GM12878 (cell line): ENCODE results near the gene YRDC. TPM values are rescaled to one million over a fixed set of nuclear protein-coding genes. Genes with fewer than 3 reads are reported as not detected.

Source experiments
- ATAC-seq: fragments of 200-7000 bp; cut with Tn5 transposase; 3 replicates; pipeline ENCODE4 v1.9.1; 2020; ENCODE audit warnings: mild to moderate bottlenecking, moderate library complexity
- BruUV-seq: library from RNA; stranded (reverse); fragments of 400-500 nt; replicated peaks from 2 replicates; lab custom pipeline; 2021; lab: Mats Ljungman, UMichigan
- CTCF ChIA-PET: fragments of 300-600 bp; sonication (Branson Sonifier 250); formaldehyde crosslinking; extraction: SDS; loops from one replicate; lab custom pipeline; 2021; ENCODE audit warnings: inconsistent platforms; lab: Yijun Ruan, JAX
- POLR2A ChIA-PET: fragments of 350-600 bp; formaldehyde crosslinking; extraction: SDS; loops from one replicate; lab custom pipeline; 2021; ENCODE audit warnings: inconsistent platforms; lab: Charles Lee
- RAD21 ChIA-PET: fragments of 300-600 bp; sonication (Branson Sonifier 250); formaldehyde crosslinking; loops from one replicate; lab custom pipeline; 2023; ENCODE audit warnings: antibody characterized with exemption; ENCODE audit not compliant: unreplicated experiment; lab: Charles Lee
- SMC1A ChIA-PET: fragments of 300-600 bp; sonication (Branson Sonifier 250); formaldehyde crosslinking; loops from one replicate; lab custom pipeline; 2023; ENCODE audit not compliant: unreplicated experiment, uncharacterized antibody; lab: Charles Lee
- DNase-seq: peaks from one replicate; pipeline ENCODE4 v3.0.0-alpha.2; 2011; ENCODE audit warnings: low read depth, low spot score
- FAIRE-seq: peaks from 3 replicates; lab custom pipeline; 2011; peaks lifted over from hg19 to GRCh38; lab: Jason Lieb, UNC
- H2AFZ ChIP-seq: 2 replicates; pipeline ENCODE4 v1.6.0; 2011; ENCODE audit warnings: low read depth, low read length, control low read depth; ENCODE audit not compliant: control insufficient read depth
- H3K27ac ChIP-seq: 2 replicates; pipeline ENCODE4 v1.5.1; 2011; ENCODE audit warnings: control low read depth; ENCODE audit not compliant: control insufficient read depth, insufficient read depth
- H3K27me3 ChIP-seq, 2 experiments: replicated peaks in 1 of 2; 2 replicates each; pipeline versions ENCODE4 v1.6.0 to v1.6.1; 2011; ENCODE audit warnings: low read length in 1 of 2; ENCODE audit not compliant: control insufficient read depth in 2 of 2, insufficient read depth in 2 of 2
- H3K36me3 ChIP-seq, 2 experiments: 2 replicates each; pipeline ENCODE4 v1.5.1; 2011; ENCODE audit warnings: low read length in 1 of 2; ENCODE audit not compliant: control insufficient read depth in 2 of 2, insufficient read depth in 2 of 2
- H3K4me1 ChIP-seq: 2 replicates; pipeline ENCODE4 v1.6.1; 2011; ENCODE audit warnings: mild to moderate bottlenecking, low read length, moderate library complexity, mixed read lengths; ENCODE audit not compliant: control insufficient read depth, insufficient read depth
- H3K4me2 ChIP-seq: 2 replicates; pipeline ENCODE4 v1.6.0; 2011; ENCODE audit warnings: control low read depth; ENCODE audit not compliant: control insufficient read depth, insufficient read depth
- H3K4me3 ChIP-seq: fragments of 200-600 bp; sonication (generic); 2 replicates; pipeline ENCODE4 v1.5.1; 2016
- H3K79me2 ChIP-seq: 2 replicates; pipeline ENCODE4 v1.6.0; 2011; ENCODE audit warnings: low read length; ENCODE audit not compliant: control insufficient read depth, insufficient read depth
- H3K9ac ChIP-seq: 2 replicates; pipeline ENCODE4 v1.8.0; 2011; ENCODE audit warnings: low read length, control low read depth, mixed read lengths; ENCODE audit not compliant: control insufficient read depth, insufficient read depth
- H3K9me3 ChIP-seq: replicated peaks from 3 replicates; pipeline ENCODE4 v1.5.1; 2011; ENCODE audit warnings: mild to moderate bottlenecking, low read length; ENCODE audit not compliant: control insufficient read depth, insufficient read depth
- H4K20me1 ChIP-seq: 2 replicates; pipeline ENCODE4 v1.6.0; 2011; ENCODE audit not compliant: control insufficient read depth, insufficient read depth
- CHD4 ChIP-seq: fragments of 200-600 bp; sonication (generic); IDR thresholded peaks from 2 replicates; pipeline ENCODE4 v1.6.1; 2016; ENCODE audit warnings: mild to moderate bottlenecking
- EED ChIP-seq: sonication (generic); IDR thresholded peaks from 2 replicates; pipeline ENCODE4 v1.6.1; 2016; ENCODE audit warnings: antibody characterized with exemption, low read depth
- GABPA ChIP-seq: IDR thresholded peaks from 2 replicates; pipeline ENCODE4 v1.6.1; 2014; ENCODE audit warnings: antibody characterized with exemption, low read depth, mild to moderate bottlenecking, inconsistent platforms
- MLLT1 ChIP-seq: fragments of 450-650 bp; IDR thresholded peaks from 2 replicates; pipeline ENCODE4 v1.6.1; 2016; ENCODE audit warnings: mild to moderate bottlenecking
- MYC ChIP-seq: IDR thresholded peaks from 2 replicates; pipeline ENCODE4 v1.6.1; 2011; ENCODE audit warnings: mild to moderate bottlenecking, low read length, moderate library complexity, inconsistent platforms; ENCODE audit not compliant: insufficient read depth, insufficient replicate concordance, insufficient read length, severe bottlenecking
- PAX8 ChIP-seq: fragments of 450-650 bp; IDR thresholded peaks from 2 replicates; pipeline ENCODE4 v1.6.1; 2017; ENCODE audit warnings: mild to moderate bottlenecking, moderate library complexity
- PML ChIP-seq: IDR thresholded peaks from 2 replicates; pipeline ENCODE4 v1.6.1; 2012; ENCODE audit warnings: low read length, inconsistent platforms
- PRDM15 ChIP-seq: fragments of 450-650 bp; formaldehyde crosslinking; IDR thresholded peaks from 2 replicates; pipeline ENCODE4 v1.4.0; 2020; ENCODE audit warnings: mild to moderate bottlenecking, moderate library complexity
- RELA ChIP-seq: fragments of 450-650 bp; IDR thresholded peaks from 2 replicates; pipeline ENCODE4 v1.8.0; 2014; ENCODE audit warnings: borderline replicate concordance; ENCODE audit not compliant: partially characterized antibody
- ZNF217 ChIP-seq: fragments of 450-650 bp; IDR thresholded peaks from 2 replicates; pipeline ENCODE4 v1.6.1; 2017; ENCODE audit warnings: antibody characterized with exemption, mild to moderate bottlenecking
- ZNF24 ChIP-seq: fragments of 450-650 bp; IDR thresholded peaks from 2 replicates; pipeline ENCODE4 v1.6.1; 2017; ENCODE audit warnings: antibody characterized with exemption, mild to moderate bottlenecking
- ZNF274 ChIP-seq: IDR thresholded peaks from one replicate; pipeline ENCODE4 v1.8.0; 2011; ENCODE audit not compliant: insufficient read length, insufficient read depth
- WGBS: methylation state at CpG from one replicate; pipeline ENCODE4 v1.1.6; 2016; ENCODE audit warnings: low lambda C conversion rate; ENCODE audit not compliant: insufficient replicate concordance, insufficient coverage; ENCODE audit errors: missing lambda C conversion rate; 5-methylcytosine and 5-hydroxymethylcytosine counted together
- in situ Hi-C: fragments of 300-500 bp; cut with MboI; formaldehyde crosslinking; loops from 9 replicates; pipeline ENCODE4 v1.14.3; 2018; ENCODE audit warnings: mixed read lengths
- intact Hi-C: fragments of 100-400 bp; cut with micrococcal nuclease; formaldehyde crosslinking; loops from one replicate; pipeline ENCODE4 v1.14.2; 2022; ENCODE audit not compliant: unreplicated experiment
- polyA plus RNA-seq, 11 experiments: library from polyadenylated mRNA; depleted of rRNA in 4 of 11; unstranded in 6 of 11; stranded (reverse) in 5 of 11; fragments of >200 nt; fragmentation: Nextera tagmentation in 4 of 11; fragmentation: Illumina TruSeq in 1 of 11; extraction: Ambion mirVana in 4 of 11; extraction: Trizol in 1 of 11; gene quantifications; 1 replicate in 1 of 11; 2 replicates in 10 of 11; pipeline versions ENCODE4 v1.2.1 to v1.2.3, GENCODE V29; 2011 to 2016; ENCODE audit warnings: inconsistent platforms in 2 of 11, missing spikeins in 2 of 11, low read depth in 1 of 11
- total RNA-seq, 4 experiments: library from RNA; depleted of rRNA in 3 of 4; stranded (reverse); fragments of >200 nt in 3 of 4; fragmentation: Illumina TruSeq in 1 of 4; extraction: Trizol in 1 of 4; gene quantifications; 2 replicates each; pipeline versions ENCODE4 v1.2.1 to v1.2.3, GENCODE V29; 2013 to 2021
- TF ChIP-seq, protein P1 (sequence below): IDR thresholded peaks from 2 replicates; pipeline ENCODE4 v1.6.1; 2011; ENCODE audit warnings: borderline replicate concordance, low read depth, mild to moderate bottlenecking, moderate library complexity, low read length; ENCODE audit not compliant: insufficient read depth, poor library complexity, severe bottlenecking

Gene YRDC
- total and polyA plus RNA-seq, 10 of the 15 experiments (the other 5 are each of a cell fraction or from before 2014, with no cell fraction given) = 2.9 to 36.2 (median 19.3) TPM

DNA sequence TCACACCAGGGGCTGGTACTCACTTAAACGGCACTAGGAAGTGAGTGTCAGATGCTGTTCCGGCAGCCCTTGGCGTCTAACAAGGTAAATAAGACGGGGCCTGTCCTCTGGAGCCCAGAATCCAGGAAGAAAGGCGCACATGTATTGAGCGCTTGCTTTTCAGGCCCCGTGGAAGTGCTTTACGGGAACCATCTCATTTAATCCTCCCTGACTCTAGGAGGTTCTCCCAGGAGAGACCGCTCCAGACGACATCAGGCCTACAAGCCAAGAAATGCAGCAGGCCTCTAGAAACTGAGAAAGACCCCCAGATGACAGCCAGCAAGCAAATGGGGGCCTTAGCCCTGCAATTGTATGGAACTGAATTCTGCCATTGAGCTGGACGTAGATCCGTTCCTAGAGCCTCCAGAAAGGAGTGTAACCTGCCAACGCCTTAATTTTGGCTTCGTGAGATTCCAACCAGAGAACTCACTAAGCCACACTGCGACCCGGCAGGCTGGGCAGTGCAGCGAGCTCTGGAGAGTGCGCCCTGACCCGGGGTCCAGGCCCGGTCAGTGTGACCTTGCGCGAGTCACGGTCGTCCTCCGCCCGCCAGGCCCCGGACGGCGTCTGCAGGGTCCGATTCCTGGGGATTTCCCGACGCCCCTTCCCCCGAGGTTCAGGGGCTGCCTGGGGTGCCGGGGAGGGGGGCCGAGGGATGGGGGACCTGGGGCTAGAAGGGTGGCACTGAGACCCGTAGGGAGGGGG, 14.9 kb downstream of the YRDC start (continued):
- TF ChIP-seq PRDM15 (CRISPR knock-in tag) (no peak), PML (no peak), CHD4 (no peak), EED (no peak), ZNF217 (no peak)

GRCh38 chr1:37782491-37782890, 25.5 kb downstream of the YRDC start:
- ChIA-PET RAD21 (no interaction called here), POLR2A (no interaction called here), SMC1A (no interaction called here), CTCF (interaction anchor here (0.6 to 0.9 kb wide), 2 partner anchors 78 to 1565 kb away, joined by 3 read pairs; no protein-coding TSS in a partner anchor)
- Histone ChIP-seq H3K4me2 (no peak overlapping the region), H3K27ac (no peak overlapping the region), H2AFZ (no peak overlapping the region), H3K4me3 (no peak overlapping the region), H4K20me1 (no peaks in the 10 kb centered on the region), H3K79me2 (no peaks in the 10 kb centered on the region), H3K36me3 (no peaks in the 10 kb centered on the region), H3K27me3 (no peaks in the 10 kb centered on the region; a peak in 1 of 4 replicates), H3K9me3 (no peaks in the 10 kb centered on the region), H3K4me1 (no peaks in the 10 kb centered on the region), H3K9ac (no peak overlapping the region)
- no peak for DNase-seq
- 66% methylated on average over 17 of the region's 17 CpGs for WGBS
- BruUV-seq = no TSS peak
- ATAC-seq = no peak
- in situ Hi-C loops (no loop called here), intact Hi-C loops (no loop called here)
- FAIRE-seq = no peak
- TF ChIP-seq GABPA = no peak
- TF ChIP-seq RELA = no peak
- TF ChIP-seq, protein P1, sequence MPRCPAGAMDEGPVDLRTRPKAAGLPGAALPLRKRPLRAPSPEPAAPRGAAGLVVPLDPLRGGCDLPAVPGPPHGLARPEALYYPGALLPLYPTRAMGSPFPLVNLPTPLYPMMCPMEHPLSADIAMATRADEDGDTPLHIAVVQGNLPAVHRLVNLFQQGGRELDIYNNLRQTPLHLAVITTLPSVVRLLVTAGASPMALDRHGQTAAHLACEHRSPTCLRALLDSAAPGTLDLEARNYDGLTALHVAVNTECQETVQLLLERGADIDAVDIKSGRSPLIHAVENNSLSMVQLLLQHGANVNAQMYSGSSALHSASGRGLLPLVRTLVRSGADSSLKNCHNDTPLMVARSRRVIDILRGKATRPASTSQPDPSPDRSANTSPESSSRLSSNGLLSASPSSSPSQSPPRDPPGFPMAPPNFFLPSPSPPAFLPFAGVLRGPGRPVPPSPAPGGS = no peak
- no peak for TF ChIP-seq PAX8
- TF ChIP-seq ZNF24 = no peak
- no peak for TF ChIP-seq ZNF274
- TF ChIP-seq MYC = no peak
- no peak for TF ChIP-seq MLLT1
